Loucy (cell line): ENCODE results near the gene EMP1.

Experiments used
- H2AFZ ChIP-seq: fragments of 200-600 bp; sonication (generic); 2 replicates; pipeline ENCODE4 v1.6.0; 2016; ENCODE audit warnings: antibody characterized with exemption, mild to moderate bottlenecking, low read length, moderate library complexity
- H3F3A ChIP-seq: fragments of 200-600 bp; 2 replicates; pipeline ENCODE4 v1.6.0; 2016; ENCODE audit warnings: antibody characterized with exemption, low read depth, mild to moderate bottlenecking
- H3K27me3 ChIP-seq: fragments of 200-600 bp; sonication (generic); 2 replicates; pipeline ENCODE4 v1.6.1; 2014; ENCODE audit warnings: low read length, mild to moderate bottlenecking; ENCODE audit not compliant: insufficient read depth, poor library complexity, severe bottlenecking
- H3K36me3 ChIP-seq: fragments of 200-600 bp; sonication (generic); 2 replicates; pipeline ENCODE4 v1.6.1; 2016; ENCODE audit warnings: low read length; ENCODE audit not compliant: insufficient read depth
- H3K4me1 ChIP-seq: fragments of 200-600 bp; sonication (generic); 2 replicates; pipeline ENCODE4 v1.5.1; 2014; ENCODE audit warnings: low read length, mild to moderate bottlenecking; ENCODE audit not compliant: insufficient read depth, poor library complexity, severe bottlenecking
- H3K4me2 ChIP-seq: fragments of 200-600 bp; sonication (generic); 2 replicates; pipeline ENCODE4 v1.6.0; 2014; ENCODE audit warnings: antibody characterized with exemption, low read length, low read depth, mild to moderate bottlenecking; ENCODE audit not compliant: poor library complexity, severe bottlenecking
- H3K4me3 ChIP-seq: fragments of 200-600 bp; sonication (generic); 2 replicates; pipeline ENCODE4 v1.5.1; 2014; ENCODE audit warnings: low read length, mild to moderate bottlenecking, mixed read lengths; ENCODE audit not compliant: poor library complexity, severe bottlenecking
- H3K79me2 ChIP-seq: fragments of 200-600 bp; sonication (generic); 2 replicates; pipeline ENCODE4 v1.6.1; 2014; ENCODE audit warnings: low read length; ENCODE audit not compliant: insufficient read depth
- H3K9ac ChIP-seq: fragments of 200-600 bp; sonication (generic); 2 replicates; pipeline ENCODE4 v1.6.0; 2014; ENCODE audit warnings: mild to moderate bottlenecking, low read depth, low read length, moderate library complexity; ENCODE audit not compliant: poor library complexity, severe bottlenecking
- H3K9me2 ChIP-seq: fragments of 200-600 bp; sonication (generic); replicated peaks from 2 replicates; pipeline ENCODE4 v1.6.1; 2016; ENCODE audit warnings: low read depth, low read length, mixed read lengths
- H3K9me3 ChIP-seq: fragments of 200-600 bp; sonication (generic); 2 replicates; pipeline ENCODE4 v1.6.1; 2014; ENCODE audit warnings: mild to moderate bottlenecking, antibody characterized with exemption, low read length, low read depth; ENCODE audit not compliant: insufficient read depth
- H4K20me1 ChIP-seq: fragments of 200-600 bp; sonication (generic); 2 replicates; pipeline ENCODE4 v1.6.0; 2014; ENCODE audit warnings: antibody characterized with exemption, low read length, mild to moderate bottlenecking; ENCODE audit not compliant: insufficient read depth, poor library complexity, severe bottlenecking
- CTCF ChIP-seq: fragments of 200-600 bp; sonication (generic); conservative IDR thresholded peaks from 2 replicates; pipeline ENCODE4 v1.5.1; 2014; ENCODE audit warnings: mild to moderate bottlenecking, antibody characterized with exemption, low read length
- EZH2phosphoT487 ChIP-seq: fragments of 200-600 bp; IDR thresholded peaks from 2 replicates; pipeline ENCODE4 v1.6.1; 2018; ENCODE audit warnings: antibody characterized with exemption, mild to moderate bottlenecking, moderate library complexity, borderline replicate concordance

EMP1 gene

GRCh38 chr12:13192719-13193118, 3.8 kb upstream of the EMP1 start:
- Histone ChIP-seq H3K9me3 (no peaks in the 10 kb centered on the region), H3K9ac (no peak overlapping the region), H3K9me2 (no peaks in the 10 kb centered on the region), H3F3A (0 out of 2 replicates have a peak, but pooled peaks cover 2% of the 10 kb centered on the region), H2AFZ (no peak overlapping the region), H3K4me2 (no peak overlapping the region), H3K4me3 (no peak overlapping the region), H3K27me3 (no peaks in the 10 kb centered on the region), H3K36me3 (no peaks in the 10 kb centered on the region), H3K4me1 (peaks cover 42% of the 10 kb centered on the region), H3K79me2 (peaks cover 11% of the 10 kb centered on the region), H4K20me1 (no peaks in the 10 kb centered on the region)
- no peak for TF ChIP-seq EZH2phosphoT487
- TF ChIP-seq CTCF: no peak

- H3K4me1 ChIP-seq: peaks cover 48% of the 10 kb centered on the region
- H3K27me3 ChIP-seq: no peaks in the 10 kb centered on the region
- H3K79me2 ChIP-seq: peaks cover 20% of the 10 kb centered on the region
- H3K9ac ChIP-seq: no peak overlapping the region
- no peaks in the 10 kb centered on the region for H4K20me1 ChIP-seq
- no peak overlapping the region for H3K4me3 ChIP-seq
- no peak for TF ChIP-seq CTCF
- no peak for TF ChIP-seq EZH2phosphoT487
- H3K36me3 ChIP-seq: no peaks in the 10 kb centered on the region
- H3F3A ChIP-seq: 0 out of 2 replicates have a peak, but pooled peaks cover 2% of the 10 kb centered on the region
- no peak overlapping the region for H3K4me2 ChIP-seq
- H3K9me3 ChIP-seq: no peaks in the 10 kb centered on the region
- H3K9me2 ChIP-seq: no peaks in the 10 kb centered on the region
- H2AFZ ChIP-seq: no peak overlapping the region
Observed at GRCh38 chr12:13193505-13194231, 2.9 kb upstream of the EMP1 start.

- Histone ChIP-seq H3F3A (0 out of 2 replicates have a peak, but pooled peaks cover 2% of the 10 kb centered on the region), H4K20me1 (no peaks in the 10 kb centered on the region), H3K4me2 (no peak overlapping the region), H3K79me2 (peaks cover 29% of the 10 kb centered on the region), H2AFZ (no peak overlapping the region), H3K27me3 (no peaks in the 10 kb centered on the region), H3K4me1 (peaks cover 50% of the 10 kb centered on the region), H3K4me3 (no peak overlapping the region), H3K9me2 (no peaks in the 10 kb centered on the region), H3K9ac (no peak overlapping the region), H3K9me3 (no peaks in the 10 kb centered on the region), H3K36me3 (no peaks in the 10 kb centered on the region)
- TF ChIP-seq EZH2phosphoT487 (no peak), CTCF (no peak)
Observed at GRCh38 chr12:13194401-13195110, 2.0 kb upstream of the EMP1 start.
